AG09309 (cell line): Measurements from ENCODE around the gene MAPK8IP1.
A peak's percentile ranks its signal among the peaks of the same experiment; 100 is the strongest.

Experiments
- DNase-seq: peaks from one replicate; pipeline ENCODE4 v3.0.0-alpha.2; 2010; ENCODE audit warnings: low read depth
- H3K4me3 ChIP-seq: 2 replicates; pipeline ENCODE4 v1.5.1; 2011; ENCODE audit warnings: mild to moderate bottlenecking, low read depth, low read length, moderate library complexity; ENCODE audit not compliant: control insufficient read depth
- CTCF ChIP-seq: IDR thresholded peaks from 2 replicates; pipeline ENCODE4 v1.5.1; 2011; ENCODE audit warnings: mild to moderate bottlenecking, low read depth, low read length, inconsistent platforms; ENCODE audit not compliant: insufficient read depth, control insufficient read depth; ENCODE audit errors: missing control alignments

The MAPK8IP1 gene

GRCh38 chr11:45872651-45873356, 12.6 kb upstream of the MAPK8IP1 start:
- H3K4me3 ChIP-seq: no peak overlapping the region
- peak; percentile 88 for TF ChIP-seq CTCF
- peak; percentile 73 for DNase-seq

- DNase-seq: no peak
- H3K4me3 ChIP-seq: no peak overlapping the region
- TF ChIP-seq CTCF: no peak
Observed at GRCh38 chr11:45876401-45876800, 9.1 kb upstream of the MAPK8IP1 start.

GRCh38 chr11:45877221-45877620, 8.2 kb upstream of the MAPK8IP1 start:
- no peak for DNase-seq
- TF ChIP-seq CTCF: no peak
- no peak overlapping the region for H3K4me3 ChIP-seq

- TF ChIP-seq CTCF: no peak
- no peak for DNase-seq
- H3K4me3 ChIP-seq: no peak overlapping the region
Observed at GRCh38 chr11:45877845-45878244, 7.6 kb upstream of the MAPK8IP1 start.

GRCh38 chr11:45879803-45880686, 5.4 kb upstream of the MAPK8IP1 start:
- DNase-seq: no peak
- no peak for TF ChIP-seq CTCF
- no peak overlapping the region for H3K4me3 ChIP-seq

- DNase-seq: no peak
- H3K4me3 ChIP-seq: no peak overlapping the region
- no peak for TF ChIP-seq CTCF
Observed at GRCh38 chr11:45880772-45881570, 4.5 kb upstream of the MAPK8IP1 start.
